Esophagus (tissue), 2 donors: Measurements from ENCODE around the gene FER. TPM values are rescaled to one million over a fixed set of nuclear protein-coding genes. Genes with fewer than 3 reads are reported as not detected.
"Not testable (repeated sequence)": the region's sequence is repeated elsewhere in the genome, so short reads cannot be mapped to it uniquely, and the experiment has no call there.

ENCODE experiments used
- H3K27ac ChIP-seq, 2 donors: one replicate each; pipeline ENCODE4 v1.5.1; 2013; ENCODE audit warnings: low read depth in 2 of 2, mild to moderate bottlenecking in 2 of 2, inconsistent platforms in 1 of 2, low read length in 1 of 2, moderate library complexity in 1 of 2
- H3K27me3 ChIP-seq, 2 donors: one replicate each; pipeline ENCODE4 v1.6.1; 2013; ENCODE audit warnings: low read length in 2 of 2, control low read depth in 1 of 2, mild to moderate bottlenecking in 1 of 2; ENCODE audit not compliant: insufficient read depth in 2 of 2, control insufficient read depth in 1 of 2
- H3K36me3 ChIP-seq, 2 donors: one replicate each; pipeline ENCODE4 v1.6.1; 2013; ENCODE audit warnings: low read length in 1 of 2; ENCODE audit not compliant: control insufficient read depth in 2 of 2, insufficient read depth in 2 of 2
- H3K4me1 ChIP-seq, 2 donors: one replicate each; pipeline ENCODE4 v1.6.1; 2013; ENCODE audit warnings: low read length in 1 of 2; ENCODE audit not compliant: control insufficient read depth in 2 of 2, insufficient read depth in 2 of 2
- H3K4me3 ChIP-seq, 2 donors: one replicate each; pipeline ENCODE4 v1.5.1; 2013; ENCODE audit warnings: low read length in 2 of 2, mild to moderate bottlenecking in 2 of 2, low read depth in 1 of 2, moderate library complexity in 1 of 2
- H3K9me3 ChIP-seq, 2 donors: one replicate each; pipeline ENCODE4 v1.6.1; 2013; ENCODE audit warnings: mild to moderate bottlenecking in 2 of 2, low read depth in 1 of 2, low read length in 1 of 2, moderate library complexity in 1 of 2; ENCODE audit not compliant: control insufficient read depth in 2 of 2, insufficient read depth in 1 of 2
- WGBS, 2 donors: extraction: QIAGEN DNeasy Blood & Tissue Kit; methylation state at CpG; one replicate each; pipeline ENCODE4 v1.1.7; 2013; 5-methylcytosine and 5-hydroxymethylcytosine counted together
- polyA plus RNA-seq, 2 donors: library from polyadenylated mRNA; stranded (reverse); fragments of 200-250 nt; gene quantifications; one replicate each; pipeline ENCODE4 v1.2.3, GENCODE V29; 2013
- donor health status: healthy with polysubstance abuse.
- donor health status: Bipolar disorder and iron deficiency.

Gene FER
- polyA plus RNA-seq, 2 donors: 3.2 to 5.1 TPM

GRCh38 chr5:108857905-108858304 is 110.2 kb downstream of the FER start:
- Histone ChIP-seq H3K27me3 (no peaks in the 10 kb centered on the region), H3K9me3 (no peaks in the 10 kb centered on the region), H3K4me3 (no peak overlapping the region), H3K36me3 (no peaks in the 10 kb centered on the region), H3K27ac (no peak overlapping the region), H3K4me1 (no peaks in the 10 kb centered on the region)
- WGBS, 2 donors: 81 to 86% methylated on average over 1 of the region's 1 CpG

GRCh38 chr5:108858959-108859358 is 111.3 kb downstream of the FER start:
- whole genome bisulfite sequencing, 2 donors: 53 to 62% methylated on average over 2 of the region's 2 CpGs
- Histone ChIP-seq H3K4me1 (no peaks in the 10 kb centered on the region), H3K27me3 (no peaks in the 10 kb centered on the region), H3K27ac (no peak overlapping the region), H3K36me3 (no peaks in the 10 kb centered on the region), H3K4me3 (no peak overlapping the region), H3K9me3 (no peaks in the 10 kb centered on the region)

GRCh38 chr5:108862211-108862610 is 114.5 kb downstream of the FER start:
- H3K4me3 ChIP-seq: no peak overlapping the region
- H3K27ac ChIP-seq: no peak overlapping the region
- H3K4me1 ChIP-seq: no peaks in the 10 kb centered on the region
- H3K36me3 ChIP-seq: no peaks in the 10 kb centered on the region
- no peaks in the 10 kb centered on the region for H3K27me3 ChIP-seq
- H3K9me3 ChIP-seq: no peaks in the 10 kb centered on the region

GRCh38 chr5:108866097-108866496 is 118.4 kb downstream of the FER start:
- not testable (repeated sequence) for H3K9me3 ChIP-seq

GRCh38 chr5:108867656-108868055 is 120.0 kb downstream of the FER start:
- WGBS, 2 donors: 93 to 94% methylated on average over 4 of the region's 4 CpGs
- Histone ChIP-seq H3K36me3 (no peaks in the 10 kb centered on the region), H3K4me3 (no peak overlapping the region), H3K4me1 (no peaks in the 10 kb centered on the region), H3K9me3 (no peaks in the 10 kb centered on the region), H3K27ac (no peak overlapping the region), H3K27me3 (no peaks in the 10 kb centered on the region)

More at GRCh38 chr5:108866097-108866496, 118.4 kb downstream of the FER start:
- WGBS, 2 donors: 96 to 100% methylated on average over 3 of the region's 3 CpGs
- H3K27ac ChIP-seq, H3K4me1 ChIP-seq, H3K36me3 ChIP-seq, H3K4me3 ChIP-seq, H3K27me3 ChIP-seq: not testable (repeated sequence)

GRCh38 chr5:108869066-108869465 is 121.4 kb downstream of the FER start:
- 95 to 100% methylated on average over 1 of the region's 1 CpG for WGBS, 2 donors
- H3K9me3 ChIP-seq: no peaks in the 10 kb centered on the region
- no peaks in the 10 kb centered on the region for H3K36me3 ChIP-seq
- no peaks in the 10 kb centered on the region for H3K27me3 ChIP-seq
- H3K4me1 ChIP-seq: no peaks in the 10 kb centered on the region
- no peak overlapping the region for H3K4me3 ChIP-seq
- no peak overlapping the region for H3K27ac ChIP-seq

- no peaks in the 10 kb centered on the region for H3K27me3 ChIP-seq
- no peak overlapping the region for H3K4me3 ChIP-seq
- no peaks in the 10 kb centered on the region for H3K36me3 ChIP-seq
- no peaks in the 10 kb centered on the region for H3K9me3 ChIP-seq
- H3K4me1 ChIP-seq: no peaks in the 10 kb centered on the region
- no peak overlapping the region for H3K27ac ChIP-seq
These were observed 128.8 kb downstream of the FER start for GRCh38 chr5:108876451-108876850.

GRCh38 chr5:108878756-108879155 is 131.1 kb downstream of the FER start:
- Histone ChIP-seq H3K9me3 (no peaks in the 10 kb centered on the region), H3K4me1 (no peaks in the 10 kb centered on the region), H3K27ac (no peak overlapping the region), H3K36me3 (no peaks in the 10 kb centered on the region), H3K27me3 (no peaks in the 10 kb centered on the region), H3K4me3 (no peak overlapping the region)
- WGBS, 2 donors: 94 to 95% methylated on average over 2 of the region's 2 CpGs

- Histone ChIP-seq H3K36me3 (no peaks in the 10 kb centered on the region), H3K27ac (no peak overlapping the region), H3K27me3 (no peaks in the 10 kb centered on the region), H3K4me1 (no peaks in the 10 kb centered on the region), H3K9me3 (no peaks in the 10 kb centered on the region), H3K4me3 (no peak overlapping the region)
- WGBS, 2 donors: 92 to 93% methylated on average over 6 of the region's 6 CpGs
These were observed 133.4 kb downstream of the FER start for GRCh38 chr5:108881133-108881532.

GRCh38 chr5:108884736-108885135 is 137.0 kb downstream of the FER start:
- Histone ChIP-seq H3K27ac (no peak overlapping the region), H3K27me3 (no peaks in the 10 kb centered on the region), H3K4me1 (no peaks in the 10 kb centered on the region), H3K4me3 (no peak overlapping the region), H3K9me3 (no peaks in the 10 kb centered on the region), H3K36me3 (no peaks in the 10 kb centered on the region)
- WGBS, 2 donors: 64 to 71% methylated on average over 4 of the region's 4 CpGs
